GM20000 (cell line): ENCODE measurements around the gene INSYN2B.
"Not testable (repeated sequence)": the region's sequence is repeated elsewhere in the genome, so short reads cannot be mapped to it uniquely, and the experiment has no call there.

Experiments used
- DNase-seq: peaks from one replicate; pipeline ENCODE4 v3.0.0; 2012; ENCODE audit warnings: low spot score
- CTCF ChIP-seq: IDR thresholded peaks from 2 replicates; pipeline ENCODE4 v1.5.1; 2012; ENCODE audit warnings: mild to moderate bottlenecking, control low read depth; ENCODE audit errors: extremely low read depth, missing control alignments

The INSYN2B gene

GRCh38 chr5:169958278-169958677 lies 22.0 kb downstream of the INSYN2B start:
- TF ChIP-seq CTCF, result no peak
- no peak for DNase-seq

- no peak for DNase-seq
- TF ChIP-seq CTCF, result no peak
These were observed 23.5 kb downstream of the INSYN2B start for GRCh38 chr5:169956756-169957155.

GRCh38 chr5:169956126-169956525 lies 24.2 kb downstream of the INSYN2B start:
- DNase-seq, result no peak
- no peak for TF ChIP-seq CTCF

GRCh38 chr5:169954786-169955185 lies 25.5 kb downstream of the INSYN2B start:
- no peak for DNase-seq
- TF ChIP-seq CTCF, result no peak

GRCh38 chr5:169953196-169953595 lies 27.1 kb downstream of the INSYN2B start:
- DNase-seq, result not testable (repeated sequence)

- TF ChIP-seq CTCF, result no peak
- DNase-seq, result no peak
These were observed 30.0 kb downstream of the INSYN2B start for GRCh38 chr5:169950333-169950732.

GRCh38 chr5:169946743-169947295 lies 33.5 kb downstream of the INSYN2B start:
- TF ChIP-seq CTCF, result no peak
- DNase-seq, result no peak

GRCh38 chr5:169945831-169946261 lies 34.4 kb downstream of the INSYN2B start:
- no peak for TF ChIP-seq CTCF

More at GRCh38 chr5:169945831-169946261, 34.4 kb downstream of the INSYN2B start:
- no peak for DNase-seq
